Activated CD8-positive, alpha-beta memory T cell treated with anti-CD3 and anti-CD28 coated beads for 36 hours (primary cell): ENCODE results near the gene CAPS. TPM values are rescaled to one million over a fixed set of nuclear protein-coding genes. Genes with fewer than 3 reads are reported as not detected.
"Not testable (repeated sequence)": the region's sequence is repeated elsewhere in the genome, so short reads cannot be mapped to it uniquely, and the experiment has no call there.

Source experiments
- CTCF ChIA-PET: fragments of 350-600 bp; sonication (Branson Sonifier 250); formaldehyde crosslinking; loops from one replicate; lab custom pipeline; 2021; ENCODE audit warnings: antibody characterized with exemption; lab: Charles Lee
- POLR2A ChIA-PET: fragments of 350-600 bp; sonication (Branson Sonifier 250); formaldehyde crosslinking; loops from one replicate; lab custom pipeline; 2021; ENCODE audit warnings: antibody characterized with exemption; lab: Charles Lee
- total RNA-seq, 2 experiments: library from RNA; stranded (reverse); gene quantifications; one replicate each; pipeline ENCODE4 v1.2.3, GENCODE V29; 2021

CAPS gene
- total RNA-seq = 1 to 10 TPM; 1.7 to 2.2 TPM

DNA sequence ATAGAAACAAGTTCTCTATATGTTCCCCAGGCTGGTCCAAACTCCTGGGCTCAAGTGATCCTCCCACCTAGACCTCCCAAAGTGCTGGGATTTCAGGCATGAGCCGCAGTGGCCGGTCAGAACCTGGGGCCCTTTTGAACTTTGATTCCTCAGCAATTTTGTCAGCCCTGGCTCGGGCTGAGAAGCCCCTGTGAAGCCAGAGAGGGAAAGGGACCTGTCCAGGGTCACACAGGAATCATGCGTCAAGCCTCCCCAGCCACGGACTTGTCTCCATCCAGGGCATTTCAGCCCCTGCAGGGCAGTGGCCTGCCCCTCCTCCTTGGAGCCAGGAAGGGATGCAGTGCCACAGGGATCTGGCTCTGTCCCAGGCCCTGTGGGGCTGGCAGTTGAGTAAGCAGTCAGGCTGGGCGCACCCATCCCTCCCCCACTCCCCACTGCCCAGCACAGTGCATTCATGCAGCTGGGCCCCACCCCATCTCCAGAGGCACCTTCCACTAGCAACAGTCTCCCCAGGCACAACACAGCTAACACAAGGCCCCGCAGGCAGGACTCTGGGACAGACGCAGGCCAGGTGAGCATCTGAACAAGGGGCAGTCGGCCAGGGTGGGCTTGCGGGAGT lies at the start of gene CAPS:
Gene CAPS, plus strand, starts transcription at position 516 of the 619 bp plus-strand sequence. CDS start 153 bp downstream, outside the sequence.
- POLR2A ChIA-PET = no interaction called here

GRCh38 chr19:5864725-5865486 lies 49.1 kb upstream of the CAPS start:
- CTCF ChIA-PET = no interaction called here
- POLR2A ChIA-PET = no interaction called here

More for the DNA sequence above, at the start of gene CAPS:
- CTCF ChIA-PET = no interaction called here

- ChIA-PET POLR2A (no interaction called here), CTCF (no interaction called here)
Observed at GRCh38 chr19:5865772-5866171, 48.3 kb upstream of the CAPS start.

GRCh38 chr19:5867201-5868136 lies 46.6 kb upstream of the CAPS start:
- POLR2A ChIA-PET = no interaction called here
- CTCF ChIA-PET = no interaction called here

GRCh38 chr19:5870986-5871394 lies 43.1 kb upstream of the CAPS start:
- POLR2A ChIA-PET = no interaction called here
- CTCF ChIA-PET = no interaction called here

DNA sequence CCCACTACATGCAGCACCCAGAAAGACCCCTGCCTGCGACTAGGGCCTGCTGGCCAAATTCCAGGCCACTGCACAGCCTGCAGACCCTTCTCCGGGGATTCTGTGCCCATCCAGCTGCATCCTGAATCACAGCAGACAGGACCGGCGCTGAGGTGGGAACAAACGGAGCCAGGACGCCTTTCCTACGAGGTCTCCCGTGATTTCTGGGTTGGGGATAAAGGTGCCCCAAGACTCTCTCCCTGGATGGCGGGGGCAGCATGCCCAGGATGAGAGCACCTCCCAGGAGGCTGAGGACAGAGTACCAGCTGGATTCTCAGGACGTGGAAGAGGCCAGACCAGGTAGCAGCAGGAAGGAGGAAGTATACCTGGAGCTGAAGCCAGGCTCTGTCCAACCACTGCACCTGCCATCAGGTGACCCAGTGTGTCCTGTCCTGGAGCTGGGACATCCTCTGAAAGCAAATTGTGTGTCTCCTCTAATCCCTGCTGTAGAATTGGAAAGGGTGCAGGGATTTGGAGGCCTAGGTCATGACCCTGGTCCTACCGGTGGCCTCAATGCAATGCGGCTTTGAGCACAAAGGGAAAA lies 40.3 kb upstream of the CAPS start:
- CTCF ChIA-PET = interaction anchor here (0.5 kb wide), 1 partner anchor 15 kb away, joined by 3 read pairs; no protein-coding TSS in a partner anchor

GRCh38 chr19:5874496-5874895 lies 39.6 kb upstream of the CAPS start:
- CTCF ChIA-PET = interaction anchor here (0.7 kb wide), 1 partner anchor 1371 kb away, joined by 4 read pairs; no protein-coding TSS in a partner anchor
- POLR2A ChIA-PET = not testable (repeated sequence)

More for the DNA sequence above, 40.3 kb upstream of the CAPS start:
- POLR2A ChIA-PET = no interaction called here

DNA sequence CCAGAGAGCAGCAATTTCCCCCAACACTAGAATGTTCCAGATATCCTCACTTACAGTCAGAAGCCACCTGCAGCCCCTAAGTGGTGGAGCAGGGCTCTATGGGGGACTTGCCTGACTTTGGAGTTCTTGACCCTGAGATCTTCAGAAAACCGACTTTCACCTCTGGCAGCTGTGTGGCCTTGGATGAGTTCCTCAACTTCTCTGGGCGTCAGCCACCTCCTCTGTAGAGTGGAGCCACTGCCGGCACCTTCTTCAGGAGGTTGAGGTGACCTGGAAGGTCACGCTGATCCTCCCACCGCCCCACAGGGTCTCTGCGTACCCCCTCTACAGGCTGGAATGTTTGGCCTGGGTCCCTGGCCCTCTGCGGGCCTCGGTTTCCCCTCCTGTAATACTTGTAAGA lies 36.6 kb upstream of the CAPS start:
- POLR2A ChIA-PET = no interaction called here
- CTCF ChIA-PET = no interaction called here

DNA sequence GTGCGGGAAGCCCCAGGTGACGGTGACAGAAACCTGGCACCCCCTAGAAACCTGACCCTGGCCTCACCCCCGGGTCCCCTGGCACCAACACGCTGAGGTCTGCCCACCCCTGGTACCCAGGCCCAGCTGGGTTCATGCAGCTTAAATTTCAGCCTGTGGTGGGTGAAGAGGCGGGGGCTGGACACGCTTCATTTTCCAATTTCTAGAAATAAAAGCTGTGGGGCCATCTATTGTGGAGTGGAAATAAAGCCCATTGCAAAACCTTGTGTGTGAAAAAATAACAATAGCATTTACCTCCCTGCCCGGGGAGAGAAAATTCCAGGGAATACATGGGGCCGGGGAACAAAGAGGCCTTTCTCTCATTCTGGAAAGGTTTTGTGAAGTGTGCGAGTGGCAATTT lies 36.2 kb upstream of the CAPS start:
- ChIA-PET POLR2A (no interaction called here), CTCF (interaction anchor here (1.2 kb wide), 1 partner anchor 50 kb away, joined by 3 read pairs; no protein-coding TSS in a partner anchor)

DNA sequence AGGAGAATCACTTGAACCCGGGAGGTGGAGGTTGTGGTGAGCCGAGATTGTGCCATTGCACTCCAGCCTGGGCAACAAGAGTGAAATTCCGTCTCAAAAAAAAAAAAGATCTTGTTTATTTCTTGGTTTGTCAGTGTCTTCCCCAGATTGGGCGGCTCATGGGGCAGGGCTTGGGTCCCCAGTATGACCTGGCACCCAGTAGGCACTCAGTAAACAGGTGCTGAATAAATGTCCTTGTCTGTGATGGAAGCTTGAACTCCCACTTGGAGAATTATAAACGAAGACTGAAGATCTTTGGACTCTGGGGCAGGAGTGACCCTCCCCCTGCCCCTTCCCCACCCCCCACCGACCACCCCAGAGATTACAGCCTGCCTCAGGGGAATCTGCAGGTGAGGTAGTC lies 33.9 kb upstream of the CAPS start:
- ChIA-PET POLR2A (no interaction called here), CTCF (no interaction called here)

- CTCF ChIA-PET = no interaction called here
- POLR2A ChIA-PET = no interaction called here
Observed at GRCh38 chr19:5880604-5881078, 33.4 kb upstream of the CAPS start.

DNA sequence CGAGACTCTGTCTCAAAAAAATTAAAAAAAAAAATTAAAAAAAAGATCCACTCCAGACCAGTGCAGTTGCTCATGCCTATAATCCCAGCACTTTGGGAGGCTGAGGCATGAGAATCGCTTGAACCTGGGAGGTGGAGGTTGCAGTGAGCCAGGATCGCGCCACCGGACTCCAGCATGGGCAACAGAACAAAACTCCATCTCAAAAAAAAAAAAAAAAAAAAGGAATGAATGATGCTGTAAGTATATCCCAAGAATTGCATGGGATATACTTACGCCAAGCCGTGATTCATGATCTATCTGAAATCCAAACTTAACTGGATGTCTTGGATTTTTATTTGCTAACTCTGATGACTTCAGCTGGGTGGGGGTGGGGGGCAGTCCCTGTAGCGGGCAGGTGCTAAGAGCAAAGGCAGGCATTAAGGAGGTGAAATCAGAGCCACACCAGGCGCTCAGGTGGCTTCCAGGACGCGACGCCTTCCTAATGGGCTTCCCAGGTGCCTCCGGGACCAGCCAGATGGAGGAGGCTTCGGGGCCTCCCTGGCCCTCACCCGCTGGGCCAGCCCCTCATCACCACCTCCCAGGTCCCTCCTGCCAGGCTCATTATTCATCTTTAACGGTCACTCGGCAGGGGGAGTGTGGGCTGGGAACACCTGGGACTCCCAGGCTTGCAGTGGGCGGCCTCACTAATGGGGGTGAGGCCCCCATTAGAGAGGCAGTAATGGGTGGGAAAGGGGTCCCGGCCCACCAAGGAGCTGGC lies 32.3 kb upstream of the CAPS start:
- ChIA-PET POLR2A (no interaction called here), CTCF (interaction anchor here (0.7 kb wide), 1 partner anchor 459 kb away, joined by 3 read pairs; no protein-coding TSS in a partner anchor)

- ChIA-PET CTCF (no interaction called here), POLR2A (no interaction called here)
Observed at GRCh38 chr19:5882421-5882968, 31.6 kb upstream of the CAPS start.

DNA sequence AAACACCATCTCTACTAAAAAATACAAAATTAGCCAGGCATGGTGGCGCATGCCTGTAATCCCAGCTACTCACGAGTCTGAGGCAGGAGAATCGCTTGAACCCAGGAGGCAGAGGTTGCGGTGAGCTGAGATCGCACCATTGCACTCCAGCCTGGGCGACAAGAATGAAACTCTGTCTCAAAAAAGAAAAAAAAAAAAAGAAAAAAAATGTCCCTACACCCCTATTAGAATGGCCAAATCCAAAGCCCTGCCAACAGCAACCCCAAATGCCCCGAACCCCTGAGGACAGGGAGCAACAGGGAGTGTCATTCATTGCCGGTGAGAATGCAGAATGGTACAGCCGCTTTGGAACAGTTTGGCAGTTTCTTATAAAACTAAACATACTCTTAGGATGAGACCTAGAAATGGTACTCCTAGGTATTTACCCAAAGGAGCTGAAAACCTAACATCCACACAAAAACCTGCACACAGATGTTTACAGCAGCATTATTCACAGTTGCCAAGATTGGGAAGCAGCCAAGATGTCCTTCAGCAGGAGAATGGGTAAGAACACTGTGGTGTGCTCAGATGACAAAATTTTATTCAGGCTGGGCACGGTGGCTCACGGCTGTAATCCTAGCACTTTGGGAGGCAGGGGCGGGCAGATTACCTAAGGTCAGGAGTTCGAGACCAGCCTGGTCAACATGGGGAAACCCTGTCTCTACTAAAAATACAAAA lies 30.7 kb upstream of the CAPS start:
- CTCF ChIA-PET, POLR2A ChIA-PET: not testable (repeated sequence)

DNA sequence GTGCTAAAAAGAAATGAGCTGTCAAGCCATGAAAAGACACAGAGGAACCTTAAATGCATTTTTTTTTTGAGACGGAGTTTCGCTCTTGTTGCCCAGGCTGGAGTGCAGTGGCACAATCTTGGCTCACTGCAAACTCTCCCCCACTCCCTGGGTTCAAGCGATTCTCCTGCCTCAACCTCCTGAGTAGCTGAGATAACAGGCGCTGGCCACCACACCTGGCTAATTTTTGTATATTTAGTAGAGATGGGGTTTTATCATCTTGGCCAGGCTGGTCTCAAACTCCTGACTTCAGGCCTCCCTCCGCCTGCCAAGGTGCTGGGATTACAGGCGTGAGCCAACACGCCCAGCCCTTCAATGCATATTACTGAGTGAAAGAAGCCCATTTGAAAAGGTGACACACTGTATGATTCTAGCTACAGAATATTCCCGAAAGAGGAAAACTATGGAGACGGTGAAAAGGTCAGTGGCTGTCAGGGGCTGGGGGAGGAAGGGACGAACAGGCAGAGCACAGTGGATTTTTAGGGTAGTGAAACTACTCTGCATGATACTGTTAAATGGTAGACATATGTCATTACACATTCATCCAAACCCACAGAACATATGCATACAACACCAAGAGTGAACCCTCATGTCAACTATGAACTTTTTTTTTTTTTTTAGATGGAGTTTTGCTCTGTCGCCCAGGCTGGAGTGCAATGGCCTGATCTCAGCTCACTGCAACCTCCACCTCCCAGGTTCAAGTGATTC lies 29.8 kb upstream of the CAPS start:
- CTCF ChIA-PET, POLR2A ChIA-PET: not testable (repeated sequence)

- POLR2A ChIA-PET = no interaction called here
- CTCF ChIA-PET = interaction anchor here (0.7 to 4.6 kb wide), 4 partner anchors 16 to 508 kb away, joined by 3 to 32 read pairs (median 4); partner anchors contain the start of gene NRTN
Observed at GRCh38 chr19:5889288-5889971, 24.6 kb upstream of the CAPS start.
